Hepatocyte (in vitro differentiated cells): ENCODE data around the gene SLC2A4. TPM values are rescaled to one million over a fixed set of nuclear protein-coding genes. Genes with fewer than 3 reads are reported as not detected.

Experiments used
- DNase-seq: peaks from one replicate; pipeline ENCODE4 v3.0.0-alpha.2; 2016; ENCODE audit warnings: low spot score
- H2AFZ ChIP-seq: fragments of 200-600 bp; sonication (generic); 2 replicates; pipeline ENCODE4 v1.6.0; 2016; ENCODE audit warnings: antibody characterized with exemption, mild to moderate bottlenecking
- H3K27ac ChIP-seq: fragments of 200-600 bp; sonication (generic); 2 replicates; pipeline ENCODE4 v1.5.1; 2016; ENCODE audit warnings: mild to moderate bottlenecking
- H3K27me3 ChIP-seq: fragments of 200-600 bp; sonication (generic); 2 replicates; pipeline ENCODE4 v1.6.1; 2016
- H3K36me3 ChIP-seq: fragments of 200-600 bp; sonication (generic); replicated peaks from 2 replicates; pipeline ENCODE4 v1.5.1; 2016; ENCODE audit warnings: low read depth; ENCODE audit not compliant: insufficient read depth
- H3K4me1 ChIP-seq: fragments of 200-600 bp; sonication (generic); 2 replicates; pipeline ENCODE4 v1.5.1; 2016; ENCODE audit warnings: mild to moderate bottlenecking, moderate library complexity; ENCODE audit not compliant: insufficient read depth
- H3K4me2 ChIP-seq: fragments of 200-600 bp; sonication (generic); 2 replicates; pipeline ENCODE4 v1.6.0; 2016
- H3K4me3 ChIP-seq: fragments of 200-600 bp; sonication (generic); 2 replicates; pipeline ENCODE4 v1.5.1; 2016; ENCODE audit warnings: mild to moderate bottlenecking
- H3K79me2 ChIP-seq: fragments of 200-600 bp; sonication (generic); 2 replicates; pipeline ENCODE4 v1.6.0; 2017; ENCODE audit warnings: mild to moderate bottlenecking
- H3K9me2 ChIP-seq: fragments of 200-600 bp; sonication (generic); replicated peaks from 2 replicates; pipeline ENCODE4 v1.6.0; 2017; ENCODE audit warnings: mild to moderate bottlenecking; ENCODE audit not compliant: insufficient read depth
- H3K9me3 ChIP-seq: fragments of 200-600 bp; sonication (generic); 2 replicates; pipeline ENCODE4 v1.5.1; 2016; ENCODE audit warnings: low read depth, mild to moderate bottlenecking
- H4K20me1 ChIP-seq: fragments of 200-600 bp; sonication (generic); 2 replicates; pipeline ENCODE4 v1.6.0; 2016; ENCODE audit warnings: mild to moderate bottlenecking; ENCODE audit not compliant: insufficient read depth, poor library complexity, severe bottlenecking
- CTCF ChIP-seq: fragments of 200-600 bp; sonication (generic); IDR thresholded peaks from 2 replicates; pipeline ENCODE4 v1.5.1; 2016; ENCODE audit warnings: antibody characterized with exemption, mild to moderate bottlenecking; ENCODE audit not compliant: poor library complexity
- EZH2 ChIP-seq: fragments of 200-600 bp; sonication (generic); IDR thresholded peaks from 2 replicates; pipeline ENCODE4 v1.6.1; 2016; ENCODE audit warnings: antibody characterized with exemption, mild to moderate bottlenecking, borderline replicate concordance
- EZH2phosphoT487 ChIP-seq: fragments of 200-600 bp; sonication (generic); IDR thresholded peaks from one replicate; pipeline ENCODE4 v1.6.1; 2018; ENCODE audit warnings: antibody characterized with exemption, mild to moderate bottlenecking, low read depth, moderate library complexity; ENCODE audit not compliant: unreplicated experiment, severe bottlenecking
- WGBS: methylation state at CpG from one replicate; pipeline ENCODE4 v1.1.6; 2016; ENCODE audit warnings: low lambda C conversion rate; ENCODE audit errors: missing lambda C conversion rate; 5-methylcytosine and 5-hydroxymethylcytosine counted together
- polyA plus RNA-seq: library from polyadenylated mRNA; unstranded; fragments of >200 nt; fragmentation: Nextera tagmentation; extraction: Ambion mirVana; gene quantifications from 2 replicates; pipeline ENCODE4 v1.2.1, GENCODE V29; 2016
- total RNA-seq: library from RNA; depleted of rRNA; stranded (reverse); fragments of >200 nt; gene quantifications from 2 replicates; pipeline ENCODE4 v1.2.3, GENCODE V29; 2014

SLC2A4 gene
- total and polyA plus RNA-seq, 2 experiments from 2014 or later: 0.42 to 1.6 TPM

GRCh38 chr17:7239091-7240027 is 42.2 kb upstream of the SLC2A4 start, which contains the start of gene PHF23:
PHF23 (minus strand) TSS chr17:7239457; CDS start chr17:7239279, 178 bp downstream.
- H3K4me3 ChIP-seq: peak within 1 kb of the TSS; percentile 65
- peak within 1 kb of the TSS; percentile 11 for H2AFZ ChIP-seq
- no peaks in the 10 kb centered on the region for H3K36me3 ChIP-seq
- no peaks in the 10 kb centered on the region for H3K27me3 ChIP-seq
- H4K20me1 ChIP-seq: no peaks in the 10 kb centered on the region
- peak within 1 kb of the TSS; percentile 98 for H3K27ac ChIP-seq
- peaks cover 64% of the 10 kb centered on the region for H3K79me2 ChIP-seq
- no peaks in the 10 kb centered on the region for H3K9me2 ChIP-seq
- peak within 1 kb of the TSS; percentile 92 for H3K4me2 ChIP-seq
- TF ChIP-seq CTCF: no peak
- TF ChIP-seq EZH2: no peak
- TF ChIP-seq EZH2phosphoT487: no peak
- no peaks in the 10 kb centered on the region for H3K9me3 ChIP-seq
- 2% methylated on average over 37 of the region's 72 CpGs for WGBS
- peak; percentile 100 for DNase-seq
- H3K4me1 ChIP-seq: peaks cover 30% of the 10 kb centered on the region

- peak overlapping the region; percentile 85 for H3K4me2 ChIP-seq
- no peak for DNase-seq
- peaks cover 21% of the 10 kb centered on the region for H3K4me1 ChIP-seq
- no peaks in the 10 kb centered on the region for H3K27me3 ChIP-seq
- no peaks in the 10 kb centered on the region for H4K20me1 ChIP-seq
- H3K36me3 ChIP-seq: no peaks in the 10 kb centered on the region
- peaks cover 61% of the 10 kb centered on the region for H3K79me2 ChIP-seq
- no peaks in the 10 kb centered on the region for H3K9me2 ChIP-seq
- TF ChIP-seq EZH2phosphoT487 (no peak), CTCF (no peak), EZH2 (no peak)
- no peak overlapping the region for H2AFZ ChIP-seq
- H3K9me3 ChIP-seq: no peaks in the 10 kb centered on the region
- H3K4me3 ChIP-seq: peak overlapping the region; percentile 61
- 80% methylated on average over 4 of the region's 4 CpGs for WGBS
- H3K27ac ChIP-seq: peak overlapping the region; percentile 97
Measured at GRCh38 chr17:7240375-7240774, 41.1 kb upstream of the SLC2A4 start.

- H3K27ac ChIP-seq: peak overlapping the region; percentile 97
- H3K27me3 ChIP-seq: no peaks in the 10 kb centered on the region
- no peak overlapping the region for H2AFZ ChIP-seq
- peak overlapping the region; percentile 61 for H3K4me3 ChIP-seq
- TF ChIP-seq EZH2 (no peak), EZH2phosphoT487 (no peak), CTCF (no peak)
- no peaks in the 10 kb centered on the region for H4K20me1 ChIP-seq
- no peaks in the 10 kb centered on the region for H3K36me3 ChIP-seq
- no peak for DNase-seq
- H3K9me3 ChIP-seq: no peaks in the 10 kb centered on the region
- H3K9me2 ChIP-seq: no peaks in the 10 kb centered on the region
- H3K79me2 ChIP-seq: peaks cover 59% of the 10 kb centered on the region
- H3K4me1 ChIP-seq: peaks cover 21% of the 10 kb centered on the region
- peak overlapping the region; percentile 85 for H3K4me2 ChIP-seq
- WGBS: 39% methylated on average over 9 of the region's 9 CpGs
Measured at GRCh38 chr17:7241090-7241733, 40.3 kb upstream of the SLC2A4 start.
